ENCODE results near the gene RGS8.

Gene RGS8

DNA sequence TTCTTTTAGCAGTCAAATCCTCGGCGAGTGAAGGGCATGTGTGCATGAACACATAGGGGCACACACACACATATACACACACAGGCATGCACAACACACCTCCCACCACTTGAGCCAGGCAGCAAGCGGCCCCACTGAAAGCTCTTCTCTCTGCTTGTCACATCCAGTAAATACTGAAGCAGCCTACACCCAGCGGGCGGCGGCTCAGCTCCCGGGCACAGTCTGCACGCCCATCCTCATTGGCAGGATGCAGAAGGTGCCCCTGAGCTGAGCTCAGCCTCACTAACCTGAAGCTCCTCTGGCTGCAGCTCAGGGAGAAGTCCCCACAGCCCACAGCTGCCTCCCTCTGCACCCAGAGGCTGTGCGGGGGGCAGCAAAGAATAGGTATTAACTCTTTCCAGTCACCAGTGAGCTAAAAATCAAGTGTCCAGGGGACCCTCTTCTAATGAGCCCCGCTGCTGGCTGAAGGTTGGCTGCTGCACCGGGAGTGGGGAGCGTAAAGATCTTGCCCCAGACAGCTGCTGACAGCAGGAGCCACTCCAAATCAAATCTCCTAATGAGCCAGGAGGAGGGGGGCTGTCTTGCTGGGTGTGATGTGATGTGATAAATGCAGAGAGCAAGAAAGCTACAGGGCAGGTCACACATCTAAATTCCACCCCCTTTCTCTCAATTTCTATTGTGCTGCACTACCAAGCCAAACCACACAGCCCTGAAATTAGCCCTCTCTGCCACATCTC, 12.5 kb downstream of the RGS8 start:
- no peak for DNase-seq (ENCODE audit: low read depth in 3 of 3)

DNA sequence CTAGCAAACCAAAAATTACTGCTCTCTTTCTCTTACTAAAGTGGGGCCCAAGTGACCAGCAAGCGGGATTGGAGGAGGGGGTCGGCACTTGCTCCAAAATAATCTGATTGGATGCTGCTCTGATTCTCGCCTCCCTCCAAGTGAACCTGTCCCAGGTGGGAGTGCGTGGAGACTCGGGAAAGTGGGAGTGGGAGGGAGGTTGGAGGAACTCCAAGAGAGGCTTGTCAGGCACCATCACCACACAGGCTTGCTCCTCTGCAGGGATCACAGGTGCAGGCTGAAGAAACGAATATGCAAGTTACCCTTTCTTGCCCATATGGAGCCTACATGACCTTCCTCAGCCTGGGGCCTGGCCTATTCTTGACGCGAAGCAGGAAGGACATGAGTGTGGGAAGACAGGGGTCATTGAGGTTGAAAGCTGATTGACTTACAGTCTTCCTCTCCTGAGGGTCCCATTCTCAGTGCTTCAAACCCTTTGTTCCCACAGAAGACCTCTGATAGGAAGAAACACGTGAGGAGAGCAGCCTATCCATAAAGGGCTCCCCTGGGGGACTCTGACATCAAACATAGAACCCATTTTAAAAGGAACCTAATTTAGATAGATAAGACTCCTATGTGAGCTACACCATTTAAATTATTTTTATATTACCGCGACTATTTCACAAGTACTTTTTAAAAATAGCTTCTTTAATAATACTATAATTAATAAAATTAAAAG, 14.2 kb downstream of the RGS8 start:
- DNase-seq (ENCODE audit: low read depth in 3 of 3): no peak

GRCh38 chr1:182669266-182669665, 15.1 kb downstream of the RGS8 start:
- no peak for DNase-seq (ENCODE audit: low read depth in 3 of 3)

GRCh38 chr1:182668521-182669054, 15.8 kb downstream of the RGS8 start:
- DNase-seq (ENCODE audit: low read depth in 3 of 3): no peak

- DNase-seq (ENCODE audit: low read depth in 3 of 3): no peak
Measured at GRCh38 chr1:182667848-182668505, 16.4 kb downstream of the RGS8 start.

- DNase-seq (ENCODE audit: low read depth in 3 of 3): no peak
Measured at GRCh38 chr1:182666706-182667105, 17.7 kb downstream of the RGS8 start.

- no peak for DNase-seq (ENCODE audit: low read depth in 3 of 3)
Measured at GRCh38 chr1:182664296-182664695, 20.1 kb downstream of the RGS8 start.

DNA sequence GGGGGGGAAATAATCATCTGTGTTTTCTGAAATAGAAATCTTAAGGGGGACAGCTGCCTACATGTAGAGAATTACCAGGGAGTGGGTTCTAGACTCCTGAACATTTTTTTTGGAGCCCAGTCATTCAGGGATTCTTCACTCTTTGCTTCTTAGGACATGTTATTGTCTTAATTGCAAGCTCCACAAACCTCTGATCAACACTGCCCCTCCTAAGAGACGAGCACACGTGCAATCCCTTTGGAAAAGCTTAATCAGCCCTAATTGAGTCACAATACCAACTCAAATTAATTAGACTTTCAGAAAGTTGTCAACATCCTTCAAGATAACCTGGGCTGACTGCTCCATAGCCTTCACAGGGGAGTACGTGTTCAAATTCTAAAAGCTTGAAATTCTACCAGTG, 21.4 kb downstream of the RGS8 start:
- DNase-seq (ENCODE audit: low read depth in 3 of 3): no peak

- no peak for DNase-seq (ENCODE audit: low read depth in 3 of 3)
Measured at GRCh38 chr1:182662121-182662890, 22.1 kb downstream of the RGS8 start.

DNA sequence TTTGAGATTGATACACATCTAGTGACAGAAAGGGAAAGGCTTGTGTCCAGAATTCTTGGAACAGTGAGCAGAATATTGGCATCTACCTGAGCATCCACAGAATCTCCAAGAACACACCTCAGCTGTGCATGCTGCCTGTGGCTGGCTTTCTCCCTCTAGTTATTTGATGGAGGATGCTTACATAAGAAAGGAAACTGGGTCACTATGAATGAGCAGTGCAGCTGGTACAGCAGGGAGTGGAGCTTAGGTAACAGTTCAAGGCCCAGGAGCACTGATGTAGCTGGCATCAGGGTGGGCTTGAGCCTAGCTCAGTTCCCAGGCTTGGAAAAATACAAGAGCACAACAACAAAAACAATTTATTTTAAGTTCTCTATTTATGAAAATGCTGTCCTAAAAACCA, 26.3 kb downstream of the RGS8 start:
- DNase-seq (ENCODE audit: low read depth in 3 of 3): no peak

- DNase-seq (ENCODE audit: low read depth in 3 of 3): no peak
Measured at GRCh38 chr1:182656842-182657397, 27.5 kb downstream of the RGS8 start.

GRCh38 chr1:182653986-182654385, 30.4 kb downstream of the RGS8 start:
- no peak for DNase-seq (ENCODE audit: low read depth in 3 of 3)

DNA sequence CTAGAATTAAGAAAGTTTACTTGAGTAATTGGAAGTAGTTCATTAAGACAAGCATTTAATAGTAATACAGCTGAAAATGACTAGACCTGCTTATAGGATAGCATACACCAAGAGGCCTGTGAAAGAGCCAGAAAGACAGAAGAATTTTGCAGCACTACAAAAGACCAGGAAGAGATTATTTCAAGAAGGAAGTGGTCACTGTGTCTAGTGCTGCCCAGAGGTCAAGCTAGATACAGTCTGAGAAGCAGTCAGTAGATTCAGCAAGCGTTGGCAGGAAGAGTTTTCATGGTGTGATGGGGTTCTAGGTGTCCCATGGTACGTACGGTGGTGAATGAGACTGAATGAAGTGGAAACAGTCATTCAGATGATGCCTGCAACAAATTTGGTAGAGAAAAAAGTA, 31.5 kb downstream of the RGS8 start:
- DNase-seq (ENCODE audit: low read depth in 3 of 3): no peak

DNA sequence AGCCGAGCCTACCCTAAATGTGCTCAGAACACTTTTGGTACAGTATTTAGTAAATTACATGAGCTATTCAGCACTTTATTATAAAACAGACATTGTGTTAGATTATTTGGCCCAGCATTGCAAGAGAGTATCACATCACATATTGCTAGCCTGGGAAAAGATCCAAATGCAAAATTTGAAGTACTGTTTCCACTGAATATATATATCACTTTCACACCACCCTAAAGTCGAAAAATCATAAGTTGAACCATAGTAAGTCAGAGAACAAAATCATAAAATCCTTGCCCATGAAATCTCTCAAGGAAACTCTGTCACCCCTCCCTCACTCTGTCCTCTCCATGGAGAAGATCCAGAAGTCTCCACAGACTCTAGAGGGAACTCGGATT, 33.1 kb downstream of the RGS8 start:
- DNase-seq (ENCODE audit: low read depth in 3 of 3): no peak

- DNase-seq (ENCODE audit: low read depth in 3 of 3): no peak
Measured at GRCh38 chr1:182650678-182651338, 33.6 kb downstream of the RGS8 start.

DNA sequence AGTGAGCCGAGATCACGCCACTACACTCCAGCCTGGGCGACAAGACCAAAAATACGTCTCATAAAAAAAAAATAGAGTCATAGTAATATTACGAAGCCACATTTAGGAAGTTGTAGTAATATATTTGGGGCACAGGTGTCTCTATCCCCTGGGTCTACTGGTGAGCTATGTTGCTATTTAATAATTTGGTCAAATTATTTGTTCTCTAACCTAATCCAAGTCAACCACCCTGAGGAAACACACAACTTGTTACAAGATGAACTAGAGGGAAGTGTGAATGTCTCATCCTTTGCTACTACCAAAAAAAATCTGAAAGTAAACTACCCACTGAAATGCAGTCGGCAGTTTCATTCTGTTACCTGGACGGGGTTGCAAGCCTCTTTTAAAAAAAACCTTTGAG, 35.3 kb downstream of the RGS8 start:
- DNase-seq (ENCODE audit: low read depth in 3 of 3): no peak

DNA sequence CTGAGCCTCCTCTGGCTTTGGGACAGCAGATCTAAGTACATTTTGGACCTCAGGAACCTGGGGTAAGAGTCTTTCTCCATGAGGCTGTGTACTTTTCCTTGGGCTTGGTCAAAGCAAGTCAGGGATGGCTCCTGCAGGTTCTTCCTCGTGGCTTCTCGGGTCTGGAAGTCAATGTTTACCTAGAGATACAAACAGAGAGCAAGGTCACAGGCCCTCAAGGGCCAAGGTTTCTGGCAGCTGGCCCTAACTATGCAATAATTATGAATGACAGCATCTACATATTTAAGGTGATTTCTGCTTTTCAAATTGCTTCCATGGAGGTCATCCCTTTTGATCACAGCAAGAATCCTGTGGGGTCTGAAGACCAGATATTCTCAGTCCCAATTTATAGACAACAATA, 37.6 kb downstream of the RGS8 start:
- no peak for DNase-seq (ENCODE audit: low read depth in 3 of 3)

DNA sequence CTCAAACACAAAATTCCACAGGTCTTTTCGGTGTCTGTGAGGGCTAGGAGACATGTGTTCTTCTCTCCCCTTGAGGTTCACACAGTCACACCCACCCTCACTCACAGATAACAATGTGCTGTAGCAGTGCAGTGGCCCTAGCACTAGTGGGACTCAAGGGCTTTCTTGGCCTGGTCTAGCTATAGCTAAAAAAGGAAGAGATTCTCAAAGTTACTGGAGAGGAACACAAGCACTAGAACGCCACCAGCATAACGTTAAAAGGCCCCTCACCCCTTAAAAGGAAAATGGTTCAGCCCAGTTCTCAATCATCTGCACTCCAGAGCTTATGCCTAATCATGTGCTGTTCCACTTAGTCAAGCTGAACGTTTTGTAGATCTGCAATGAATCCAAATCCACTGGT, 39.5 kb downstream of the RGS8 start:
- no peak for DNase-seq (ENCODE audit: low read depth in 3 of 3)

DNA sequence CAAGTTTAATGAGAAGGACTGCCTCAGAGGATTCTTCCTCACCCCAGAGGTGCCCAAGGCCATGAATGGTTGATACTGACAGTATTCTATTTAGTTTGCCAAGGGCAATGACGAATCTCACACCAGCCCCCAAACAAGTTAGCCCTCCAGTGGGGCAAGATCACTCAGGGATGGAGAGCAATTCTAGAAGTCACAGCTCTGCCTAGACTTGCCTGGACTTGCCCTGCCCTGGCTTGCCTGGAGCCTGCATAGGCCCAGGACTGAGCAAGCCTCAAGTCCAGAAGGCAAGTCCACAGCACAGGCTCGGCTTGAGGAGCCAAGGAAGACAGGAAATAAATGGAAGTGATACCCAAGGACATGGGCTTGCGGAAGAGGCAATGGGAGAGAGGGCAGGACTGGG, 40.7 kb downstream of the RGS8 start:
- no peak for DNase-seq (ENCODE audit: low read depth in 3 of 3)

- no peak for DNase-seq (ENCODE audit: low read depth in 3 of 3)
Measured at GRCh38 chr1:182642461-182642860, 41.9 kb downstream of the RGS8 start.

GRCh38 chr1:182641561-182641960, 42.8 kb downstream of the RGS8 start:
- no peak for DNase-seq (ENCODE audit: low read depth in 3 of 3)

Data from stimulated activated CD4-positive, alpha-beta T cell treated with anti-CD3 and anti-CD28 coated beads, TNF-alpha, amount 100 ng/mL, for 4 hours (primary cell).